NB4 (cell line): ENCODE results near the gene ARID5A.

Source experiments
- DNase-seq: peaks from one replicate; pipeline ENCODE4 v3.0.0; 2010; ENCODE audit warnings: low read depth
- H3K4me3 ChIP-seq: one replicate; pipeline ENCODE4 v1.5.1; 2011; ENCODE audit warnings: mild to moderate bottlenecking, low read depth, low read length, moderate library complexity
- MAX ChIP-seq: IDR thresholded peaks from 2 replicates; pipeline ENCODE4 v1.6.1; 2011; ENCODE audit warnings: low read depth, low read length
- MYC ChIP-seq: IDR thresholded peaks from 2 replicates; pipeline ENCODE4 v1.6.1; 2011; ENCODE audit warnings: low read depth, low read length
- POLR2A ChIP-seq: IDR thresholded peaks from 2 replicates; pipeline ENCODE4 v1.6.1; 2011; ENCODE audit warnings: mild to moderate bottlenecking; ENCODE audit not compliant: insufficient read length; ENCODE audit errors: extremely low read depth
- TF ChIP-seq, protein P1 (sequence below): IDR thresholded peaks from one replicate; pipeline ENCODE4 v1.5.1; 2012; ENCODE audit warnings: low read depth, low read length

Gene ARID5A

DNA sequence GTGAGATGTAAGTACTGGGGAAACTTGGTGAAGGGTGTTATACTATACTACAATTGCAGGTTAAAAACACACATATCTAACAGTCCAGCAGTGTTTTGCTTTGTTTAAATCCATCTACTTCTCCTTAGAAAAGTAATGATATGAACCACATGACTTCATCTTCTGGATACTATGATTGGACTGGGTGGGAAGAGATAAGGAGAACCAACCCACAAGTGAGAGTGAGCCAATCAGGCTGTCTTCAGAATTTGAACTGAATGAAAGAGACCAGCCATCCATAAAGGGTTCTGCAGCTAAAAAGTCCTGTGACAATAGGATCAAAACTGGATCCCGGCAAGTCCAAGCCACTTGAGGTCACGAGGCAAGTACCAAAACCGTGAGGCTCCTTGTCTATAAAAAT, 54.9 kb downstream of the ARID5A start:
- TF ChIP-seq POLR2A (no peak), MYC (no peak), MAX (no peak)
- TF ChIP-seq, protein P1, sequence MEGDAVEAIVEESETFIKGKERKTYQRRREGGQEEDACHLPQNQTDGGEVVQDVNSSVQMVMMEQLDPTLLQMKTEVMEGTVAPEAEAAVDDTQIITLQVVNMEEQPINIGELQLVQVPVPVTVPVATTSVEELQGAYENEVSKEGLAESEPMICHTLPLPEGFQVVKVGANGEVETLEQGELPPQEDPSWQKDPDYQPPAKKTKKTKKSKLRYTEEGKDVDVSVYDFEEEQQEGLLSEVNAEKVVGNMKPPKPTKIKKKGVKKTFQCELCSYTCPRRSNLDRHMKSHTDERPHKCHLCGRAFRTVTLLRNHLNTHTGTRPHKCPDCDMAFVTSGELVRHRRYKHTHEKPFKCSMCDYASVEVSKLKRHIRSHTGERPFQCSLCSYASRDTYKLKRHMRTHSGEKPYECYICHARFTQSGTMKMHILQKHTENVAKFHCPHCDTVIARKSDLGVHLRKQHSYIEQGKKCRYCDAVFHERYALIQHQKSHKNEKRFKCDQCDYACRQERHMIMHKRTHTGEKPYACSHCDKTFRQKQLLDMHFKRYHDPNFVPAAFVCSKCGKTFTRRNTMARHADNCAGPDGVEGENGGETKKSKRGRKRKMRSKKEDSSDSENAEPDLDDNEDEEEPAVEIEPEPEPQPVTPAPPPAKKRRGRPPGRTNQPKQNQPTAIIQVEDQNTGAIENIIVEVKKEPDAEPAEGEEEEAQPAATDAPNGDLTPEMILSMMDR: no peak
- no peak for DNase-seq

GRCh38 chr2:96594282-96594681, 57.7 kb downstream of the ARID5A start:
- no peak overlapping the region for H3K4me3 ChIP-seq
- no peak for DNase-seq
- TF ChIP-seq, protein P1: no peak
- TF ChIP-seq MAX: no peak
- no peak for TF ChIP-seq POLR2A
- TF ChIP-seq MYC: no peak

More for the DNA sequence above, 54.9 kb downstream of the ARID5A start:
- H3K4me3 ChIP-seq: no peak overlapping the region

- DNase-seq: no peak
- H3K4me3 ChIP-seq: no peak overlapping the region
- TF ChIP-seq MYC: no peak
- no peak for TF ChIP-seq POLR2A
- TF ChIP-seq, protein P1: no peak
- TF ChIP-seq MAX: no peak
These were observed 58.2 kb downstream of the ARID5A start for GRCh38 chr2:96594691-96595152.

DNA sequence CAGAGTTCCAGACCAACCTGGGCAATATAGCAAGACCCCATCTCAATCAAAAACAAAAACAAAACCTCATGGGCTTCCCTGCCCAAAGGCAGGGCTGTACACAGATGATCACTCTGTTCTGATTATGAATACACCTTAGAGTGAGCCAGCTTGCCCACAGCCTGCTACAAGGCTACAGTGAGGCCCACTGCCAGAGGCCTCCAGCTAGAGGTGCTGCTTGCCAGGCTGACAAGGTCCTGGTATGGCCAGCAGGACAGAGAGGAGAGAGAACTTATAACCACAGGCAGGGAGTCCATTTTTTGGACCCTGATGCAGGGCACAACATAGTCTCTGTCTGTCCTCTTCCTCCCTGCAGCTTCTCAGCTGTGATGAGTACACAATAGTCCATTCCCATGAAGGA, 60.0 kb downstream of the ARID5A start:
- TF ChIP-seq MYC (no peak), POLR2A (no peak), MAX (no peak)
- TF ChIP-seq, protein P1: no peak
- H3K4me3 ChIP-seq: no peak overlapping the region
- no peak for DNase-seq

DNA sequence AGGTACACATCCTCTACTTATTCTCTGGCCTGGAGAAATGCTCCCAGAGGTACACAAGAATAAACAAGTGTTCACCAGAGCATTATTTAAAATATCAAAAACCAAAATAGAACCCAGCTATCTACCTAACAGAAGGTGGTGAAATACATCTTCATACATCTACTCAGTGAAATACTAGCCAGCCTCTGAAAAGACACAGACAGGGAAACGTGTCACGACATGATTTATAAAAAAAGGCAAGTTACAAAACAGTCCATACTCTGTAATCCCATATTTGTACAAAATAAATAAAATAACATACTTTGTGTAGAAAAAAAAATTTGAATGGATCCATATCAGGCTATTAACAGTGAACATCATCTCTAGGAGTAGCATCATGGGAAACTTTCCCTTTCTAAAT, 63.4 kb downstream of the ARID5A start:
- no peak overlapping the region for H3K4me3 ChIP-seq
- no peak for DNase-seq
- TF ChIP-seq, protein P1: no peak
- TF ChIP-seq POLR2A (no peak), MAX (no peak), MYC (no peak)
